Measurements from ENCODE around the gene PLEKHA8. TPM values are rescaled to one million over a fixed set of nuclear protein-coding genes. Genes with fewer than 3 reads are reported as not detected.

Gene PLEKHA8
- total and polyA plus RNA-seq, 2 of the 8 experiments (the other 6 are each of a cell fraction or from before 2014, with no cell fraction given), result 10.7 to 44.0 TPM

DNA sequence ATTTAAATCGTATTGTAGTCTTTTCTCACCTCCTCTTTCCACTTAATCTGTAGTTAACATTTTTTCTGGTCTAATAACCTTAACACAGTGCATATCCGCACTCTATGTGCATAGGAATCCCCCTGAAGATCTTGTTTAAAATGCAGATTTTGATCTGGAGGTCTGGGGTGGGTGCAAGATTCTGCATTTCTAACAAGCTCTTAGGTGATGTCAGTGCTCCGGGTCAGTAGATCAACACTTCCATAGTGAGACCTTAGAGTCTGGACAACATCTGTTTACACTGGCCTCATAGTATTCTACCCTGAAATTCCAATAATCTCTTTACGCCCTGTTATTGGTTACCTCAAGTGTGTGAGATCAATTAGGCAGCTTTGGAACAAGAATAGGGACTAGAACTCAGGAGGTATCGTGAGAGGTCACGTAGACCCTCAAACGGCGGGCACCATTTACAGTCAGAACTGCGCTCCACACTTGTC is 434 bp upstream of the PLEKHA8 start:
- H3K56ac ChIP-seq (replicated peaks; ENCODE audit: insufficient read length, low read depth, low read length), result no peak overlapping the region
- WGBS, 2 experiments (ENCODE audit: extremely low coverage in 1 of 2, insufficient coverage in 1 of 2, insufficient read length in 1 of 2, insufficient replicate concordance in 2 of 2, low coverage in 1 of 2, low lambda C conversion rate in 2 of 2, missing lambda C conversion rate in 1 of 2), result 10% methylated on average over 8 of the region's 9 CpGs; no CpG with 5 or more reads in 1 of the 2 experiments
- H2BK5ac ChIP-seq (ENCODE audit: low read depth, low read length), result no peak overlapping the region
- H4K8ac ChIP-seq (ENCODE audit: extremely low read depth, insufficient read depth, low read length), result no peak overlapping the region
- ChIA-PET POLR2A (ENCODE audit: partially characterized antibody) (interaction anchor here (1.0 to 1.5 kb wide), 4 partner anchors 12 to 40 kb away, joined by 3 to 5 read pairs (median 4); no protein-coding TSS in a partner anchor), CTCF (ENCODE audit: partially characterized antibody) (interaction anchor here (0.5 to 1.6 kb wide), 3 partner anchors 34 to 83 kb away, joined by 3 to 4 read pairs (median 3); no protein-coding TSS in a partner anchor)
- no peak overlapping the region for H2BK12ac ChIP-seq (ENCODE audit: low read depth, low read length)
- H3K23ac ChIP-seq (ENCODE audit: insufficient read length), result no peak overlapping the region
- H2BK120ac ChIP-seq (replicated peaks; ENCODE audit: low read depth, low read length), result no peak overlapping the region
- TF ChIP-seq CHD2 (IDR thresholded peaks at IDR 0.05; ENCODE audit: low read length), result peak; percentile 40
- TF ChIP-seq SRF (IDR thresholded peaks at IDR 0.05; ENCODE audit: low read depth, low read length), result no peak
- no peak; a peak in 1 of 4 replicates for TF ChIP-seq HDAC2 (IDR thresholded peaks at IDR 0.05; ENCODE audit: borderline replicate concordance in 1 of 2, low read depth in 2 of 2, low read length in 2 of 2)
- no peak for TF ChIP-seq MAX (IDR thresholded peaks at IDR 0.05)
- TF ChIP-seq CTCF (IDR thresholded peaks at IDR 0.05; ENCODE audit: control extremely low read depth in 1 of 3, insufficient read depth in 1 of 3, low read depth in 1 of 3, low read length in 3 of 3), result no peak
- TF ChIP-seq GABPA (IDR thresholded peaks at IDR 0.05; ENCODE audit: borderline replicate concordance, insufficient read depth, low read length), result no peak
- TF ChIP-seq CREB1 (IDR thresholded peaks at IDR 0.05), result no peak
- TF ChIP-seq ATF3 (IDR thresholded peaks at IDR 0.05; ENCODE audit: insufficient read depth, low read depth, low read length), result no peak
- FAIRE-seq (no peak), DNase-seq (ENCODE audit: low read depth in 1 of 2, low spot score in 2 of 2) (no peak)
- H3K4me3 ChIP-seq (ENCODE audit: extremely low read depth in 1 of 4, insufficient read depth in 2 of 4, low read depth in 3 of 4, low read length in 4 of 4), result peak overlapping the region; percentile 83 to 97 (median 90)
- H3K4me2 ChIP-seq (ENCODE audit: insufficient read depth in 1 of 2, low read depth in 2 of 2, low read length in 2 of 2), result peak overlapping the region; percentile 85 to 96
- H4K5ac ChIP-seq (ENCODE audit: insufficient read length, low read depth, low read length), result no peak overlapping the region
- H3K23me2 ChIP-seq (ENCODE audit: low read depth, low read length), result peaks cover 11% of the 10 kb centered on the region
- H2BK15ac ChIP-seq (ENCODE audit: low read length), result no peak overlapping the region
- no peaks in the 10 kb centered on the region for H3K9me3 ChIP-seq (ENCODE audit: insufficient read depth in 2 of 2, low read depth in 1 of 2, low read length in 1 of 2)
- H3K79me2 ChIP-seq (ENCODE audit: control insufficient read depth in 1 of 2, insufficient read depth in 2 of 2, low read length in 2 of 2), result peaks cover 8 to 71% of the 10 kb centered on the region in 2 experiments
- H3K18ac ChIP-seq (ENCODE audit: extremely low read depth, low read length), result no peak overlapping the region; the same call in 1 of the 2 replicates
- no peaks in the 10 kb centered on the region for H3K27me3 ChIP-seq (replicated peaks in 1 of 4; ENCODE audit: control insufficient read depth in 3 of 4, extremely low read depth in 1 of 4, insufficient read depth in 3 of 4, low read length in 3 of 4)
- no peak overlapping the region; a peak in 1 of 7 replicates for H3K9ac ChIP-seq (replicated peaks in 1 of 4; ENCODE audit: extremely low read depth in 1 of 4, low read depth in 3 of 4, low read length in 3 of 4)
- peak overlapping the region; percentile 44 for H4K91ac ChIP-seq (replicated peaks; ENCODE audit: insufficient read length, low read length)
- peaks cover 0 to 13% (median 5%) of the 10 kb centered on the region in 4 experiments; a peak in 5 of 7 replicates for H3K4me1 ChIP-seq (replicated peaks in 1 of 4; ENCODE audit: control insufficient read depth in 3 of 4, insufficient read depth in 4 of 4, low read length in 3 of 4)
- peak overlapping the region; percentile 47; the same call in 1 of the 2 replicates for H2AFZ ChIP-seq (ENCODE audit: low read length)
- H3K36me3 ChIP-seq (ENCODE audit: control insufficient read depth in 2 of 4, insufficient read depth in 4 of 4, low read length in 3 of 4), result no peaks in the 10 kb centered on the region
- H3K79me1 ChIP-seq (ENCODE audit: low read depth, low read length), result peaks cover 2% of the 10 kb centered on the region; the same call in 1 of the 2 replicates
- H2AK5ac ChIP-seq (ENCODE audit: low read depth, low read length), result no peak overlapping the region
- H3K14ac ChIP-seq (ENCODE audit: insufficient read length), result no peak overlapping the region
- H3K4ac ChIP-seq (replicated peaks; ENCODE audit: insufficient read length, low read depth, low read length), result no peak overlapping the region
- H2BK20ac ChIP-seq (ENCODE audit: low read length), result no peak overlapping the region
- no peak overlapping the region for H3K27ac ChIP-seq (ENCODE audit: low read depth, low read length)
- peaks cover 0 to 12% of the 10 kb centered on the region in 2 experiments for H4K20me1 ChIP-seq (replicated peaks in 1 of 2; ENCODE audit: control insufficient read depth in 1 of 2, insufficient read depth in 2 of 2, low read length in 2 of 2)
